SKM-1 treated with dmso at 0.1 percent for 144 hours (cell line): ENCODE data around the gene DCK.
"Not testable (repeated sequence)": the region's sequence is repeated elsewhere in the genome, so short reads cannot be mapped to it uniquely, and the experiment has no call there.

Source experiments
- DNase-seq: peaks from one replicate; lab custom pipeline; 2025; ENCODE audit not compliant: unreplicated experiment; lab: John Stamatoyannopoulos, UW

DCK gene

DNA sequence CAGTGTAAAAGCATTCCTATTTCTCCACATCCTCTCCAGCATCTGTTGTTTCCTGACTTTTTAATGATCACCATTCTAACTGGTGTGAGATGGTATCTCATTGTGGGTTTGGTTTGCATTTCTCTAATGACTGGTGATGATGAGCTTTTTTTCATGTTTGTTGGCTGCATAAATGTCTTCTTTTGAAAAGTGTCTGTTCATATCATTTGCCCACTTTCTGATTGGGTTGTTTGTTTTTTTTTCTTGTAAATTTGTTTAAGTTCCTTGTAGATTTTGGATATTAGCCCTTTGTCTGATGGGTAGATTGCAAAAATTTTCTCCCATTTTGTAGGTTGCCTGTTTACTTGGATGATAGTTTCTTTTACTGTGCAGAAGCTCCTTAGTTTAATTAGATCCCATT lies 6.2 kb downstream of the DCK start:
- not testable (repeated sequence) for DNase-seq

DNA sequence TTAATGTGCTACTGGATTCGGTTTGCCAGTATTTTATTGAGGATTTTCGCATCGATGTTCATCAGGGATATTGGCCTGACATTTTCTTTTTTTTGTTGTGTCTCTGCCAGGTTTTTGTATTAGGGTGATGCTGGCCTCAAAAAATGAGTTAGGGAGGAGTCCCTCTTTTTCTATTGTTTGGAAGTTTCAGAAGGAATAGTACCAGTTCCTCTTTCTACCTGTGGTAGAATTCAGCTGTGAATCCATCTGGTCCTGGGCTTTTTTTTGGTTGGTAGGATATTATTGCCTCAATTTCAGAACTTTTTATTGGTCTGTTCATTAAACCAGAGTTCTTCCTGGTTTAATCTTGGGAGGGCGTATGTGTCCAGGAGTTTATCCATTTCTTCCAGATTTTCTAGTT lies 7.9 kb downstream of the DCK start:
- not testable (repeated sequence) for DNase-seq

DNA sequence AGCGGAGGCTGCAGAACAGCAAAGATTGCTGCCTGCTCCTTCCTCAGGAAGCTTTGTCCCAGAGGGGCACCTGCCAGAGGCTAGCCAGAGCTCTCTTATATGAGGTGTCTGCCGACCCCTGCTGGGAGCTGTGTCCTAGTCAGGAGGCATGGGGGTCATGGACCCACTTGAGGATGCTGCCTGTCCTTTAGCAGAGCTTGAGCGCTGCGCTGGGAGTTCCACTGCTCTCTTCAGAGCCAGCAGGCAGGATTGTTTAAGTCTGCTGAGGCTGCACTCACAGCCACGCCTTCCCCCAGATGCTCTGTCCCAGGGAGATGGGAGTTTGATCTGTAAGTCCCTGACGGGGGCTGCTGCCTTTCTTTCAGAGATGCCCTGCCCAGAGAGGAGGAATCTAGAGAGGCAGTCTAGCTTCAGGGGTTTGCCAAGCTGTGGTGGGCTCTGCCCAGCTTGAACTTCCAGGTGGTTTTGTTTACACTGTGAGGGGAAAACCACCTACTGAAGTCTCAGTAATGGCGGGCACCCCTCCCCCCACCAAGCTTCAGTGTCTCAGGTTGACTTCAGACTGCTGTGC lies 10.9 kb downstream of the DCK start:
- no peak for DNase-seq

DNA sequence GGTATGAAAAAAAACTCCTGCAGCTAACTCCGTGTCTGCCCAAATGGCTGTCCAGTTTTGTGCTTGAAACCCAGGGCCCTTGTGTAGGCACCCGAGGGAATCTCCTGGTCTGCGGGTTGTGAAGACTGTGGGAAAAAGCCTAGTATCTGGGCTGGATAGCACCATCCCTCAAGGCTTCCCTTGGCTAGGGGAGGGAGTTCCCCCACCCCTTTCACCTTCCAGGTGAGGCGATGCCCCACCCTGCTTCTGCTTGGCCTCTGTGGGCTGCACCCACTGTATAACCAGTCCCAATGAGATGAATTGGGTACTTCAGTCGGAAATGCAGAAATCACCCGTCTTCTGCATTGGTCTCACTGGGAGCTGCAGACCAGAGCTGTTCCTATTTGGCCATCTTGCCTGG lies 11.6 kb downstream of the DCK start:
- not testable (repeated sequence) for DNase-seq

DNA sequence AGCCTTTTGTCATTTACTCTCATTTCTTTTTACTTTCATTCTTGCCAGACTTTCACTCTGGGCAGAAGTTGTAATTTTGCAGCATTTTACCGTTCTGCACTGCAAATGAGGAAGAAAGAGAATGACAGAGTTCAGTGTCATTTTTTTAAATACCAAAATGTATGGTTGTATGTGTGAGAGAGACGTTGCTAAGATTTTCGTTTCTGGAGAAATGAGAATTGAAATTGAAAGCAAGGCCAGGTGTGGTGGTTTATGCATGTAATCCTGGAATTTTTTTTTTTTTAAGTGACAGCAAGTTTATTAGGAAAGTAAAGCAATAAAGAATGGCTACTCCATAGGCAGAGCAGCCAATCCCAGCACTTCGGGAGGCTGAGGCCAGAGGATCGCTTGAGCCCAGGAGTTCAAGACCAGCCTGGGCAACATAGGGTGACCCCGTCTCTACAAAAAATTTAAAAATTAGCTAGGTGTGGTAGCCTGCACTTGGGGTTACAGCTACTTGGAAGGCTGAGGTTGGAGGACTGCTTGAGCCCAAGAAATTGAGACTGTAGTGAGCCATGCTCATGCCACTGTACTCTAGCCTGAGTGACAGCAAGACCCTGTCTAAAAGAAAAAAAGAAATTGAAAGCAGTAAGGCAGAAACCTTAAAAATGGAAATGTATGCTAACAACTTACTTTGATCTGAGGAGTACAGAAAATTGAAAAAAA lies 12.9 kb downstream of the DCK start:
- DNase-seq: no peak

DNA sequence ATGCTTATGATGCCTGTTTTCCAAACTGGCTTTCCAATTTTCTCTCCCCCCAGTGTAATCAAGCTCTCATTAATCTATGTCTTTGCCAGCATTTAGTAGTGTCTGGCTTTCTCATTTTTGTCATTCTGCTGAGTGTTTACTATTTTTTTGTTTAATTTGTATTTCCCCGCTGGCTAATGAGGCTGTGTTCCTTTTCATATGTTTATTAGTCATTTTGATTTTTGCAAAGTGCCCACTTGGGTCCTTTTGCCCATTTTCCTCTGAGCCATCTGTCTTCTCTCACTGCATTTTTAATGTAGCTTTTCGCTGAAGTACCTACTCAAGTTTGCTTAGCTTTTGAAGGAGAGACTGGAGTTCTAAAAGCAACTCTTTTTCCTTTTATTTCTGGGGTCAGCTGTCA lies 14.7 kb downstream of the DCK start:
- DNase-seq: no peak

DNA sequence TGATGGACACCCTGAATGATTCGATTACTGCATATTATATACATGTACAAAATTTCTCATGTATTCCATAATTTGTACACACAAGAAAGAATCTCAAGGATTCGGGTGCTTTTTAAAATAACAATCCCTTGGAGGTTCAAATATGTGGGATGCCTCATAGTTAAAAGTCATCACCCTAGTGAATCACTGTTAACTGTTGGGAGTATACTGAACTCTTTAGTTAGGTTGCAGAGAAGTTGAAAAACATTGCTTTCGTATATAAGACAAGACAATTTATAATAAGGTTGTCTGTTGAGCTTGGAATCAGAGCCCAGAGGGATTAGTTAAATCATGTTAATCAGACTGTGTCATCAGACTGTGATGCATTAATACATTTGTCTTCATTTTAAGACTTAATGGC lies 15.6 kb downstream of the DCK start:
- no peak for DNase-seq

DNA sequence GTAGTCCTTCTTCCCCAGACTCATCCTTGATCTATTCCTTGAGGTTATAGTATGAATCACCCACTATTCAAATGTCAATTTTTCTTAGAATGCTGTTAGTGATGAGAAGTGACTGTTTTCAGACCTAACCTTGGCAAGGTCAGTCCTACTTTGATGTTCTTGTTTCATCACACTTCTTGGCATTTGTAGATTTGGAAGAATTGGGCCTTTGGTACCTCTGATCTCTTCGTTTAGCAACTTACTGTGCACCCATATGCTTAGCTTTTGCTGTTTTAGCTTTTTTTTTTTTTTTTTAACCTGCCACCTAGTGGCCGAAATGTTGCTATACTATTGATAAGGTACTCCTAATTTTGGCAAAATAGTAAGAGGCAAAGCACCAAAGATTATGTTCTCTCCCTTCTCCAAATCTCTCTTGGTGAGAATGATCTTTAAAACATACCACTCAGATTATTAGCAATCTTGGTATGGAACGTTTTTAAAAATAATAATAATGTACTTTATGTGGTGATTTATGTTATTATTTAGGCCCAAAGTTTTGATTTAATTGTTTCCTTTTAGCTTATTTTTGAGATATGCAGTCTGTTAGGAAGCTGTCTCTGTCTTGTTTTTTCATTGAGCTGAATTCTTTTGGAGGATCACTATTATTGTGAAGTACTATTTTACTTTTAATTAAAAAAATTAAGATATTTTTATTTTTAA lies 16.6 kb downstream of the DCK start:
- DNase-seq: peak; percentile 31

DNA sequence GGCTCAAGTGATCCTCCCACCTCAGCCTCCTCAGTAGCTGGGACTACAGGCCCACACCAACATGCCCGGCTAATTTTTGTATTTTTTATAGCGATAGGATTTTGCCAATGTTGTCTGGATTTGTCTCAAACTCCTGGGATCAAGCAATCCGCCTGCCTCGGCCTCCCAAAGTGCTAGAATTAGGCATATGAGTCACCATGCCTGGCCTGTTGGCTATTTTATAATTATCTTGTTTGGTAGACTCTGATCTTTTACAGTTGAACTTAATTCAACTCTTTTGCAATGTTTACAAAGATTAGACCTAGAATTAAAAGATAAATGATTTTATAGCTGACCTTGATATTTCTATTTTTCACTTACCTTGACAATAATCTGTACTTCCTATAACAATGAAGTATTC lies 18.0 kb downstream of the DCK start:
- no peak for DNase-seq

DNA sequence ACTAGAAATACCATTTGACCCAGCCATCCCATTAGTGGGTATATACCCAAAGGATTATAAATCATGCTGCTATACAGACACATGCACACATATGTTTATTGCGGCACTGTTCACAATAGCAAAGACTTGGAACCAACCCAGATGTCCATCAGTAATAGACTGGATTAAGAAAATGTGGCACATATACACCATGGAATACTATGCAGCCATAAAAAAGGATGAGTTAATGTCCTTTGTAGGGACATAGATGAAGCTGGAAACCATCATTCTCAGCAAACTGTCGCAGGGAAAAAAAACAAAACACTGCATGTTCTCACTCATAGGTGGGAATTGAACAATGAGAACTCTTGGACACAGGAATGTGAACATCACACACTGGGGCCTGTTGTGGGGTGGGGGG lies 23.9 kb downstream of the DCK start:
- not testable (repeated sequence) for DNase-seq

DNA sequence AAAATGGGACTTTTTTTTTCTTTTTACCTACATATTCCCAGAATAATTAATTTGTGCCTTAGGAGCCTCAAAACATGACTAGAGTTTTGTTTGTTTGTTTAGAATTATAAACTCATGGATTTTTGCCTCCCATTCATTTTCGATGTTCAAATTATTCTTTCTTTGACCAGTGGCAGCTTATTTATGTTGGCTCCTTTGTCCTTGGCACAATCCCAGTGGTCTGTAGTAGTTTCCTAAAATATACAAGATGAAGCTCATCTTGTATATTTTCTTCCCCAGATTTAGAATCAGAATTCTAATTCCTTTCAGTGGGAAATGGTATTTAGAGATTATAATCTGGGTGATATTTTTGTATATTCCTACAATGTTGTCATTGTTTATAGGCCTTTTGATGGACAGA lies 27.2 kb downstream of the DCK start:
- DNase-seq: no peak

DNA sequence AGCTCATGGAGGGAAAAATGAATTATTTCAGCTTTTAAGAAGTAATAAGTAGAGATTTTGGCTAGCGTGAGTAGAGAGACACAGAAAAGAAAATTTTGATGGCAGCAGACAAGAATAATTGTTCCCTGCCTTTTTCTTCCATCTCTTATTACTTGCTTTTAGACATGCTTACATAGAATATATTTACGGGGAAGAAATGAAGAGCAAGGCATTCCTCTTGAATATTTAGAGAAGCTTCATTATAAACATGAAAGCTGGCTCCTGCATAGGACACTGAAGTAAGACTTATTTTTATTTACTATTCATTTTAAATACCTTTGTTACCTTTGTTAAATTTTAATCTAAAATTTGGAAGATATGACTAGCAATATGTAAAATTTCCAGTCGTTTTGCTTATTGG lies 32.2 kb downstream of the DCK start:
- no peak for DNase-seq

DNA sequence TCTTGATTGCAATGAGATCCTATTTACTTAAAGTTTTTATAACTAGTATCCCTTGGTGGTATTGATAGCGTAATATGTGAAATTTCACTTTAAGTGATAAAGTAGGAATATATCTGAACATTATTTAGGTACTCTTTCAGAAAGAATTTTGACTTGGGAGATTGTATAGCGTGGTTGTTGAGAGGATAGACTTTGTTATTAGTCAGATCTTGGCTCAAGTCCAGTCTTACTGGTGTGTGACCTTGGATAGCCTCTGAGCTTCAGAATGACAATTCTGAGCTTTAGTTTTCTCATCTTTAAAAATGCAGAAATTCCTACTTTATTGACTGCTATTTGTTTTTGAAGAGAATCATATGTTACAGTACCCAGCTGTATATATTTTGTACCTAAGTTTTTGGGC lies 32.6 kb downstream of the DCK start:
- DNase-seq: no peak

DNA sequence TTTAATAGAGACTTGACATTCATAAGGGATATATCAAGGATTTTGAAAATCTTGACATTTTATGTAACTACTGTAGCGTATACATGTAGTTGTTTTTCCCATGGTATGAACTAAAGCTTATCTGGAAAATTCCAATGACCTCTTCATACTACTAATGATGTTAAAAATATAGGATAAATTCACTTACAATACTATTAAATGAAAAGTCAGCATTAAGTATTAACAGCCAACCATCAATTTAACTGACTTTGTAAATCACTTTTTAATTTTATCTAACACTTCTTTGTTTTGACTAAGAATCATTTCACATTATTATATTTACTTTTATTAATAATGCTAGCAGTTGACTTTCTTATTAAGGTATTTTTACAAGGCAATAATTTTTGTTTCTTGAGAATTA lies 34.2 kb downstream of the DCK start:
- DNase-seq: no peak

DNA sequence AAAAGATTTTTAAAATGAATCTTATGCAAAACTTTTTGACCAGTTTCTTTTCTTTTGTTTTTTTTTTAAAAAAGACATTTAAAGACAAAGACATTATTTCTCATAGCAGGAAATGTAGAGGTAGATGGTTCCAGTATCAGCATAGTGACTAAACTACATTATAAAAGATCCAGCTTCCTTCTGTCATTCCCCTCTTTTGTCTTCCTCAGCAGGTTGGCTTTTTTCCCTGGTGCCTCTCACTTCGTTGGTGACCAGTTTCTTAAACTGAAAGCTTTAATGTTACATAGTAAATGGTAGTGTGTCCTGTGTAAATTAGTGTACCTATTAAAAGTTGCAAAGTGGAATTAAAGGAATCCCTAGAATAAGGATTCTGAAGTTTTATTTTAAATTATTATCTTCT lies 36.1 kb downstream of the DCK start:
- DNase-seq: no peak

DNA sequence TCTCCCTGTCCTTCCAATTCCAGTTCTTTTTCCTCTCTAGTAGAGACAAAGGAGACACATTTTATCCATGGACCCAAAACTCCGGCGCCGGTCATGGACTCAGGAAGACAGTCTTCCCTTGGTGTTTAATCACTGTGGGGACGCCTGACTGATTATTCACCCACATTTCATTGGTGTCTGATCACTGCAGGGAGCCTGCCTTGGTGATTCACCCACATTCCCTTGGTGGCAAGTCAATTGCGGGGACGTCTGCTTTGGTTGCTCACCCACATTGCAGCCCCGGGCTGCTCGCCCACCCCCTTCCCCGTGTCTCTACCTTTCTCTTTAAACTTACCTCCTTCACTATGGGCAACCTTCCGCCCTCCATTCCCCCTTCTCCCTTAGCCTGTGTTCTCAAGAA lies 38.7 kb downstream of the DCK start:
- not testable (repeated sequence) for DNase-seq

DNA sequence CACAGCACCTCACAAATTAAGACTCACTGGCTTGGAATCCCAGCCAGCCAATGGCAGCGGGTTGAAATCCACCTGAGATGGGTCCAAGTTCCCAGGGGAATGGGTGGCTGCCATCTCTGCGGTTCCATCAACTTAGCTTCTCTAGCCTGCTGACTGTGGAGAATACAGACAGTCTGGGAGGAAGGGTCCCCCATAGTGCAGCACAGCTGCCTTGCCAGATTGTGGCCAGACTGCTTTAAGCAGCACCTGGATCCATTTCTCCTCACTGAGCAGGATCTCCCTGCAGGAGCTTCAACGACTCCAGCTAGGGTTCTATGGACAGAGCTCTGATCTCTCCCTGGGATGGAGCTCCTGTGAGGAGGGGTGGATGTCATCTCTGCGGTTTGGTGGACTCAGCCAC lies 51.8 kb downstream of the DCK start:
- DNase-seq: no peak

DNA sequence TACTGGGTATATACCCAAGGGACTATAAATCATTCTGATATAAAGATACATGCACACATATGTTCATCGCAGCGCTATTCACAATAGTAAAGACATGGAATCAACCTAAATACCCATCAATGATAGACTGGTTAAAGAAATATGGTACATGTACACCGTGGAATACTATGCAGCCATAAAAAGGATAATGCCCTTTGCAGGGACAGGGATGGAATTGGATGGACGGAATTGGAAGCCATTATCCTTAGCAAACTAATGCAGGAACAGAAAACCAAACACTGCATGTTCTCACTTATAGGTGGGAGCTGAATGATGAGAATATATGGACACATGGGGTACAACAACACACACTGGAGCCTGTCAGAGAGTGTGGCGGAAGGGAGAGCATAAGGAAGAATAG lies 55.9 kb downstream of the DCK start:
- DNase-seq: no peak

DNA sequence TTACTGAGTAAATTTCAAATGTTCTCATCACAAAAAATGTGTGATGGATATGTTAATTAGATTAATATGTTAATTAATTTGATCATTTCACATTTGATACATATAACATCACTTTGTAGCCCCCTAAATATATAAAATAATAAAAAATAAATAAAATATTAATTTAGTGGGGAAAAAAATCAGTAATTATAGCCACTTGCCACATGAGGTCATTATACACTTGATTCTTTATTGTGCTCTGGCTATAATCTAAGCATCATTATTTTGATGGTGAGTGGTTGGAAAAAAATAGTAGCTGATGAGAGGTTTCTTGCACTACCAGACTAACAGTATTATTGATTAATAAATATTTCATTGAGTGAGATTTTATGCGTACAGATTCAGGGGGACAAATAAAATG lies 57.4 kb downstream of the DCK start:
- DNase-seq: no peak

DNA sequence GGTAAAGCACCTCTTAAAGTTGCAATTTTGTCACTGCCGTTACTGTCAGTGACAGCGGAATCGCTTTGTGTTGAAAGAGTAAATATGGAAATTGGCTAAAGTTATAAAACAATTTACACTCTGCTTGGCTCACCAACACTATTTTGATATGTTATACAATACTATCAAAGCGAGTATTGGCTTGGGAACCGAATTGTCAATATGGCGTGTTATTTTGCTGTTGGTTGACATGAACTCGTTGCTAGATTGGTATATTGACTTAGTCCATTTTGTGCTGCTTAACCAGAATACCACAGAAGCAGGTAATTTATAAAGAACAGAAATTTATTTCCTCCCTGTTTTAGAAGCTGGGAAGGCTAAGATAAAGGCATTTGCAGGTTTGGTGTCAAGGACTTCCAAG lies 58.6 kb downstream of the DCK start:
- no peak for DNase-seq

DNA sequence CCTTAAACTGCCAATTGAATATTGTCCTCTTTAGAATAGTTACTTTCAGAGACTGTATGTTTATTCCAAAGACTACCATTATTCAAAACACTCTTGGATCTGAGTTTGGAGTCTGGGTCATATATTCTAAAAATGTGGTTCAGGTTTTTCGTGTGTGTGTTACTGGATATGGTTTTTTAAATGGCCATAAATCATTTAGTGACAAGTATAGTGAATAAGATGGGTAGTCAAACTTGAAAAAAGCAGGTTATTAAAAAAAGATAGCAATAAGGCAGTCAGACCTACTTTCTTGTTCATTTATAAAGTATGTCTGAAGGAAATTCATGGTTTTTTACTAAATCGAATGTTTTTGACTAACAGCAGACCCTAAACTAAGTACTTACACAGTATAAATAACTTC lies 59.3 kb downstream of the DCK start:
- no peak for DNase-seq

DNA sequence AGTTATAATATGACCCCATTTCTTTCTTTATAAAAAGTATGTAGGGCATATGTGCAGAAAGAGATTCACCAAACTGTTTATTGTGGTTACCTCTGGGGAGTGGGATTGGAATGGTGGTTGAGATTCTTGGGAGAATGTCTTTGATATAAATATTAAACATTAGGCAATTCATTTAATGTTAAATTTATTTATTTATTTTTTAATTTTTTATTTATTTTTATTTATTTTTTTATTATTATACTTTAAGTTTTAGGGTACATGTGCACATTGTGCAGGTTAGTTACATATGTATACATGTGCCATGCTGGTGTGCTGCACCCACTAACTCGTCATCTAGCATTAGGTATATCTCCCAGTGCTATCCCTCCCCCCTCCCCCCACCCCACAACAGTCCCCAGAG lies 60.2 kb downstream of the DCK start:
- DNase-seq: not testable (repeated sequence)

DNA sequence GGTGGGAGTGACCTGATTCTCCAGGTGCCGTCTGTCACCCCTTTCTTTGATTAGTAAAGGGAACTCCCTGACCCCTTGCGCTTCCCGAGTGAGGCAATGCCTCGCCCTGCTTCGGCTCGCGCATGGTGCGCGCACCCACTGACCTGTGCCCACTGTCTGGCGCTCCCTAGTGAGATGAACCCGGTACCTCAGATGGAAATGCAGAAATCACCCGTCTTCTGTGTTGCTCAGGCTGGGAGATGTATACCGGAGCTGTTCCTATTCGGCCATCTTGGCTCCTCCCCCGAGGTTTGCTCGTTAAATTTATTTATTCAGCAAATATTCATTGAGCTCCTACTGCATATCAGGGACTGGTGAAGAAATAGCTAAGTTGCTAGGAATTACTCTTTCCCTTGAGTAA lies 66.1 kb downstream of the DCK start:
- DNase-seq: not testable (repeated sequence)
